Vagina (tissue), 2 donors: Measurements from ENCODE around the gene ALK.

Source experiments
- CTCF ChIP-seq, 3 experiments: fragments of 450-650 bp in 2 of 3; fragments of 200-600 bp in 1 of 3; sonication (generic) in 1 of 3; IDR thresholded peaks; one replicate each; pipeline ENCODE4 v1.5.1; 2017 to 2019; ENCODE audit warnings: antibody characterized with exemption in 3 of 3, mild to moderate bottlenecking in 2 of 3, moderate library complexity in 2 of 3
- POLR2AphosphoS5 ChIP-seq, 2 donors: sonication (generic); formaldehyde crosslinking; IDR thresholded peaks; one replicate each; pipeline ENCODE4 v1.9.0; 2017; ENCODE audit warnings: antibody characterized with exemption in 2 of 2, mild to moderate bottlenecking in 2 of 2, low read depth in 1 of 2; ENCODE audit not compliant: insufficient read depth in 1 of 2

DNA sequence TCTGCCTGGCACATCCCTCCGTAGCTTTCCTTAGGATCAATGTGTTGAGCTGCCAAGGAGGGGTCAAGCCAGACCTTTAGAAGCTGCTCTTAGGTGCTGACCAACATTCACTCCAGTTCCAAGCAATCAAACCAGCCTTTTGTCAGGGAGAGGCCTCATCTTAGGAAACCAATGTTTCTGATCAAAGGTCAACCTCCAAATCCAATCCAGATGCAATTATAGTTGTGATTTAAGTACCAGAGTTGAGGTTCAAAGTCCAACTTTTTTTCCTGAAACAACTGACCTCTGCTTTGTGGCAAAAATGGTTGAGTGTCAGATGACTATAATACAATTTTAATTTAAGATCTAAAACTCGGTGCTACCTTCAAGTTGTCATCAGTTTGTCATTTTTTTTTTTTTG lies 303.4 kb downstream of the ALK start:
- TF ChIP-seq CTCF (IDR thresholded peaks at IDR 0.05) (no peak), POLR2AphosphoS5 (IDR thresholded peaks at IDR 0.05; ENCODE audit: insufficient read depth in 1 of 2, low read depth in 1 of 2) (no peak)
